ENCODE measurements around the gene CD8B2.
"Not testable (repeated sequence)": the region's sequence is repeated elsewhere in the genome, so short reads cannot be mapped to it uniquely, and the experiment has no call there.

DNA sequence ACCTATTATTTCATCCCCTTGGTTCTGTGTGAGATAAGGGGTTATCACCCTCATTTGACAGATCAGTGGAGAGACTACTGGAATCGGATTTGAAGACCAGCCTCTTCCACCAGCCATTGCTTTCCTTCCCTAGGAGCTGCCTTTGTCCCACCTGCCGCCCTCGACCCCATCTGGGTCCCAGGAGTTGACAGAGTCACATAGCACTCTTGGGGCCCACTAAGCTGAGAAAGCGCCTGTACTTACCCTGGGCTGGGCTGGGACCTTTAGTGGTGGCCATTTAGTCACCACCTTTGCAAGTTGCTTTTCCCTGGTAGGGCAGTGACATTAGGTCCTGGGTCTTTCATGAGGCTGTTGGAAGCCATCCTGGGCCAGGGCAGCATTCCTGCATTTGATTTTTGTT, 17.6 kb downstream of the CD8B2 start:
- TF ChIP-seq, protein P1, sequence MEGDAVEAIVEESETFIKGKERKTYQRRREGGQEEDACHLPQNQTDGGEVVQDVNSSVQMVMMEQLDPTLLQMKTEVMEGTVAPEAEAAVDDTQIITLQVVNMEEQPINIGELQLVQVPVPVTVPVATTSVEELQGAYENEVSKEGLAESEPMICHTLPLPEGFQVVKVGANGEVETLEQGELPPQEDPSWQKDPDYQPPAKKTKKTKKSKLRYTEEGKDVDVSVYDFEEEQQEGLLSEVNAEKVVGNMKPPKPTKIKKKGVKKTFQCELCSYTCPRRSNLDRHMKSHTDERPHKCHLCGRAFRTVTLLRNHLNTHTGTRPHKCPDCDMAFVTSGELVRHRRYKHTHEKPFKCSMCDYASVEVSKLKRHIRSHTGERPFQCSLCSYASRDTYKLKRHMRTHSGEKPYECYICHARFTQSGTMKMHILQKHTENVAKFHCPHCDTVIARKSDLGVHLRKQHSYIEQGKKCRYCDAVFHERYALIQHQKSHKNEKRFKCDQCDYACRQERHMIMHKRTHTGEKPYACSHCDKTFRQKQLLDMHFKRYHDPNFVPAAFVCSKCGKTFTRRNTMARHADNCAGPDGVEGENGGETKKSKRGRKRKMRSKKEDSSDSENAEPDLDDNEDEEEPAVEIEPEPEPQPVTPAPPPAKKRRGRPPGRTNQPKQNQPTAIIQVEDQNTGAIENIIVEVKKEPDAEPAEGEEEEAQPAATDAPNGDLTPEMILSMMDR (IDR thresholded peaks at IDR 0.05): not testable (repeated sequence)
- not testable (repeated sequence) for TF ChIP-seq ZFX (IDR thresholded peaks at IDR 0.05; ENCODE audit: borderline replicate concordance)
